Endothelial cell of umbilical vein (primary cell): ENCODE results near the gene TMEM220. TPM values are rescaled to one million over a fixed set of nuclear protein-coding genes. Genes with fewer than 3 reads are reported as not detected.

ENCODE experiments used
- BruUV-seq: library from RNA; stranded (reverse); fragments of 400-500 nt; replicated peaks from 2 replicates; lab custom pipeline; 2021; lab: Mats Ljungman, UMichigan
- CTCF ChIA-PET: fragments of 300-600, 350-600 bp; sonication (Branson Sonifier 250); formaldehyde crosslinking; loops from one replicate; lab custom pipeline; 2021; ENCODE audit warnings: antibody characterized with exemption, inconsistent platforms; lab: Charles Lee
- POLR2A ChIA-PET: fragments of 300-600, 350-600 bp; sonication (Branson Sonifier 250); formaldehyde crosslinking; loops from one replicate; lab custom pipeline; 2021; ENCODE audit warnings: antibody characterized with exemption, inconsistent platforms; lab: Charles Lee
- DNase-seq: peaks from one replicate; pipeline ENCODE4 v3.0.0-alpha.2; 2011; ENCODE audit warnings: low read depth, low spot score
- FAIRE-seq: peaks from 2 replicates; lab custom pipeline; 2011; peaks lifted over from hg19 to GRCh38; lab: Jason Lieb, UNC
- H2AFZ ChIP-seq: 2 replicates; pipeline ENCODE4 v1.6.0; 2012; ENCODE audit warnings: low read depth, low read length, control low read depth, inconsistent platforms
- H3K27ac ChIP-seq: 2 replicates; pipeline ENCODE4 v1.5.1; 2011; ENCODE audit warnings: low read depth, mild to moderate bottlenecking, control low read depth, low read length, moderate library complexity; ENCODE audit not compliant: insufficient read depth
- H3K27me3 ChIP-seq, 2 experiments: 2 replicates each; pipeline versions ENCODE4 v1.6.0 to v1.6.1; 2011; ENCODE audit warnings: low read length in 2 of 2, mixed read lengths in 1 of 2; ENCODE audit not compliant: control insufficient read depth in 2 of 2, insufficient read depth in 2 of 2
- H3K36me3 ChIP-seq, 2 experiments: 2 replicates in 1 of 2; 3 replicates in 1 of 2; pipeline ENCODE4 v1.5.1; 2011; ENCODE audit warnings: low read length in 2 of 2, mild to moderate bottlenecking in 1 of 2, moderate library complexity in 1 of 2; ENCODE audit not compliant: control insufficient read depth in 2 of 2, insufficient read depth in 2 of 2; ENCODE audit errors: extremely low read depth in 1 of 2
- H3K4me1 ChIP-seq: 3 replicates; pipeline ENCODE4 v1.5.1; 2011; ENCODE audit warnings: mild to moderate bottlenecking, low read length; ENCODE audit not compliant: control insufficient read depth, insufficient read depth; ENCODE audit errors: extremely low read depth
- H3K4me2 ChIP-seq: 2 replicates; pipeline ENCODE4 v1.6.1; 2011; ENCODE audit warnings: low read length, control low read depth, mixed read lengths; ENCODE audit not compliant: insufficient read depth
- H3K4me3 ChIP-seq, 3 experiments: fragments of 200-600 bp in 1 of 3; sonication (generic), shearing (Covaris generic) in 1 of 3; replicated peaks in 1 of 3; 2 replicates each; pipeline ENCODE4 v1.5.1; 2011 to 2016; ENCODE audit warnings: control low read depth in 3 of 3, low read length in 3 of 3, mild to moderate bottlenecking in 2 of 3, inconsistent platforms in 1 of 3, low read depth in 1 of 3, moderate library complexity in 1 of 3; ENCODE audit not compliant: insufficient read depth in 1 of 3
- H3K79me2 ChIP-seq: 2 replicates; pipeline ENCODE4 v1.6.0; 2012; ENCODE audit warnings: low read length, inconsistent platforms; ENCODE audit not compliant: control insufficient read depth, insufficient read depth
- H3K9ac ChIP-seq: replicated peaks from 2 replicates; pipeline ENCODE3; 2011; ENCODE audit warnings: low read length, control low read depth; ENCODE audit not compliant: insufficient read depth; ENCODE audit errors: extremely low read depth
- H3K9me1 ChIP-seq: replicated peaks from 3 replicates; pipeline ENCODE4 v1.6.0; 2011; ENCODE audit warnings: mild to moderate bottlenecking, low read length; ENCODE audit not compliant: control insufficient read depth, insufficient read depth; ENCODE audit errors: extremely low read depth
- H3K9me3 ChIP-seq: replicated peaks from 2 replicates; pipeline ENCODE4 v1.5.1; 2012; ENCODE audit warnings: low read length, inconsistent platforms; ENCODE audit not compliant: control insufficient read depth, insufficient read depth
- H4K20me1 ChIP-seq: replicated peaks from 2 replicates; pipeline ENCODE3; 2011; ENCODE audit warnings: mild to moderate bottlenecking, low read length; ENCODE audit not compliant: control insufficient read depth, insufficient read depth; ENCODE audit errors: extremely low read depth
- CTCF ChIP-seq, 2 donors: IDR thresholded peaks; 1 replicate in 1 of 2; 2 replicates in 1 of 2; pipeline ENCODE4 v1.5.1; 2011; ENCODE audit warnings: low read length in 2 of 2, mild to moderate bottlenecking in 2 of 2, moderate library complexity in 2 of 2, control low read depth in 1 of 2, inconsistent platforms in 1 of 2, low read depth in 1 of 2; ENCODE audit not compliant: insufficient read depth in 1 of 2; ENCODE audit errors: extremely low read depth in 1 of 2
- EZH2 ChIP-seq: IDR thresholded peaks from 2 replicates; pipeline ENCODE4 v1.6.1; 2012; ENCODE audit warnings: borderline replicate concordance, low read depth, mild to moderate bottlenecking, moderate library complexity, low read length, inconsistent platforms; ENCODE audit not compliant: severe bottlenecking
- FOS ChIP-seq: IDR thresholded peaks from 2 replicates; pipeline ENCODE4 v1.6.1; 2011; ENCODE audit warnings: mild to moderate bottlenecking, low read length, moderate library complexity, borderline replicate concordance; ENCODE audit not compliant: insufficient read depth
- GATA2 ChIP-seq: IDR thresholded peaks from 2 replicates; pipeline ENCODE4 v1.7.0; 2011; ENCODE audit warnings: low read depth, mild to moderate bottlenecking, moderate library complexity, mixed read lengths, low read length; ENCODE audit not compliant: insufficient read length, insufficient read depth
- JUN ChIP-seq: IDR thresholded peaks from 2 replicates; pipeline ENCODE4 v1.6.1; 2011; ENCODE audit warnings: borderline replicate concordance, low read depth; ENCODE audit not compliant: insufficient read length, insufficient read depth
- MAX ChIP-seq: IDR thresholded peaks from 2 replicates; pipeline ENCODE4 v1.6.1; 2011; ENCODE audit not compliant: insufficient read depth, insufficient read length
- MYC ChIP-seq: IDR thresholded peaks from one replicate; pipeline ENCODE4 v1.6.1; 2011; ENCODE audit warnings: mild to moderate bottlenecking, low read depth, low read length
- POLR2A ChIP-seq: IDR thresholded peaks from 2 replicates; pipeline ENCODE4 v1.6.1; 2012; ENCODE audit warnings: low read depth, mild to moderate bottlenecking, control low read depth, low read length
- POLR2AphosphoS5 ChIP-seq: IDR thresholded peaks from 2 replicates; pipeline ENCODE4 v1.6.1; 2012; ENCODE audit warnings: low read depth, mild to moderate bottlenecking, control low read depth, low read length, moderate library complexity; ENCODE audit not compliant: insufficient read depth
- dilution Hi-C: fragments of 300-500 bp; cut with MboI; formaldehyde crosslinking; loops from one replicate; pipeline ENCODE4 v1.15.0; 2019; ENCODE audit warnings: low sequenced_read_pairs; ENCODE audit not compliant: extremely low pct_ligation_motif_present
- intact Hi-C: fragments of 100-400 bp; cut with micrococcal nuclease; formaldehyde crosslinking; loops from one replicate; pipeline ENCODE4 v1.10.0; 2022
- polyA plus RNA-seq, 4 experiments: library from polyadenylated mRNA; depleted of rRNA in 3 of 4; stranded (reverse) in 3 of 4; unstranded in 1 of 4; fragments of >200 nt; gene quantifications; 2 replicates each; pipeline versions ENCODE4 v1.2.1 to v1.2.3, GENCODE V29; 2011 to 2012; ENCODE audit warnings: missing spikeins in 1 of 4
- total RNA-seq: library from RNA; stranded (reverse); gene quantifications from 2 replicates; pipeline ENCODE4 v1.2.3, GENCODE V29; 2021

TMEM220 gene
- total and polyA plus RNA-seq, 2 donors (not counting 3 experiments of a cell fraction or from before 2014, with no cell fraction given): 3.6 to 11.2 TPM

GRCh38 chr17:10681866-10682446 is 47.9 kb downstream of the TMEM220 start:
- Histone ChIP-seq H3K4me1 (no peaks in the 10 kb centered on the region), H3K9ac (no peak overlapping the region), H3K27me3 (no peaks in the 10 kb centered on the region), H3K79me2 (no peaks in the 10 kb centered on the region), H2AFZ (no peak overlapping the region), H3K36me3 (peaks cover 10 to 22% of the 10 kb centered on the region in 2 experiments), H4K20me1 (no peaks in the 10 kb centered on the region), H3K4me2 (no peak overlapping the region), H3K4me3 (no peak overlapping the region), H3K27ac (no peak overlapping the region), H3K9me1 (no peaks in the 10 kb centered on the region), H3K9me3 (no peaks in the 10 kb centered on the region)
- dilution Hi-C loops: no loop called here
- ChIA-PET CTCF (interaction anchor here (0.6 kb wide), 1 partner anchor 35 kb away, joined by 3 read pairs; no protein-coding TSS in a partner anchor), POLR2A (no interaction called here)
- no TSS peak for BruUV-seq
- TF ChIP-seq POLR2A (no peak), JUN (no peak), POLR2AphosphoS5 (no peak), GATA2 (no peak), FOS (no peak), EZH2 (no peak), MAX (no peak), CTCF (IDR thresholded peaks at IDR 0.05; ENCODE audit: extremely low read depth in 1 of 2, insufficient read depth in 1 of 2, low read depth in 1 of 2, low read length in 2 of 2) (no peak), MYC (no peak)
- DNase-seq (no peak), FAIRE-seq (no peak)
- intact Hi-C loops: no loop called here
